Measurements from ENCODE around the gene SMAD3. TPM values are rescaled to one million over a fixed set of nuclear protein-coding genes. Genes with fewer than 3 reads are reported as not detected.

The SMAD3 gene
- polyA plus RNA-seq, 1 donor from 2014 or later: 1.0 TPM

DNA sequence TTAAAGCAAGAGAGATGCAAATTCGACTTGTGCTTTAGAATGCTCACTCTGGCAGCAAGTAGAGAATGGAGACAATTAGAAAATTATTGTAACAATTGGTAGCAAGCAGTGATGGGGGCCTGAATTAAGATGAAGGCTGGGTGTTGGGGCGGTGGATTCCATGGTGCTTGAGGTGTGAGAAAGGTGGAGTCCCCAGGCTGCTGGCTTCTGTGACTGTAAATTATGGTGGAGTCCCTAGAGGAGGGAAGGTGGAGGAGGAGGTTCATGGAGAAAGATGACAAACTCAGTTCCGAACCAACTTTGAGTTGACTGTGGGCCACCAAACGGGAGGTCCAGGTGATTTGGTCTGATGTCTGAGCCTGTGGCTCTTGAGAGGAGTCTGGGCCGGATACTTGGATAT, 10.7 kb upstream of the SMAD3 start:
- no peaks in the 10 kb centered on the region for H4K20me1 ChIP-seq (ENCODE audit: insufficient read depth)
- no peak overlapping the region for H3K9ac ChIP-seq (ENCODE audit: low read length)
- H3K27me3 ChIP-seq (ENCODE audit: insufficient read depth, low read depth, low read length): no peaks in the 10 kb centered on the region
- no peak overlapping the region for H3K27ac ChIP-seq (ENCODE audit: low read length)
- H2AFZ ChIP-seq (ENCODE audit: low read depth, low read length): no peak overlapping the region
- H3K9me2 ChIP-seq (ENCODE audit: insufficient read depth, low read length): no peaks in the 10 kb centered on the region
- no peaks in the 10 kb centered on the region for H3K79me2 ChIP-seq (replicated peaks; ENCODE audit: insufficient read depth, low read length)
- H3F3A ChIP-seq (ENCODE audit: insufficient read depth, low read length, poor library complexity, severe bottlenecking): no peaks in the 10 kb centered on the region
- no peak for TF ChIP-seq POLR2AphosphoS5 (IDR thresholded peaks at IDR 0.05)
- TF ChIP-seq MXI1 (conservative IDR thresholded peaks at IDR 0.05; ENCODE audit: poor library complexity, severe bottlenecking): no peak
- no peak for TF ChIP-seq TAF1 (IDR thresholded peaks at IDR 0.05; ENCODE audit: low read depth)
- TF ChIP-seq, protein P1, sequence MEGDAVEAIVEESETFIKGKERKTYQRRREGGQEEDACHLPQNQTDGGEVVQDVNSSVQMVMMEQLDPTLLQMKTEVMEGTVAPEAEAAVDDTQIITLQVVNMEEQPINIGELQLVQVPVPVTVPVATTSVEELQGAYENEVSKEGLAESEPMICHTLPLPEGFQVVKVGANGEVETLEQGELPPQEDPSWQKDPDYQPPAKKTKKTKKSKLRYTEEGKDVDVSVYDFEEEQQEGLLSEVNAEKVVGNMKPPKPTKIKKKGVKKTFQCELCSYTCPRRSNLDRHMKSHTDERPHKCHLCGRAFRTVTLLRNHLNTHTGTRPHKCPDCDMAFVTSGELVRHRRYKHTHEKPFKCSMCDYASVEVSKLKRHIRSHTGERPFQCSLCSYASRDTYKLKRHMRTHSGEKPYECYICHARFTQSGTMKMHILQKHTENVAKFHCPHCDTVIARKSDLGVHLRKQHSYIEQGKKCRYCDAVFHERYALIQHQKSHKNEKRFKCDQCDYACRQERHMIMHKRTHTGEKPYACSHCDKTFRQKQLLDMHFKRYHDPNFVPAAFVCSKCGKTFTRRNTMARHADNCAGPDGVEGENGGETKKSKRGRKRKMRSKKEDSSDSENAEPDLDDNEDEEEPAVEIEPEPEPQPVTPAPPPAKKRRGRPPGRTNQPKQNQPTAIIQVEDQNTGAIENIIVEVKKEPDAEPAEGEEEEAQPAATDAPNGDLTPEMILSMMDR (IDR thresholded peaks at IDR 0.05; ENCODE audit: poor library complexity, severe bottlenecking): no peak
- TF ChIP-seq EP300 (conservative IDR thresholded peaks at IDR 0.05; ENCODE audit: poor library complexity, severe bottlenecking): no peak
- TF ChIP-seq, protein P2, sequence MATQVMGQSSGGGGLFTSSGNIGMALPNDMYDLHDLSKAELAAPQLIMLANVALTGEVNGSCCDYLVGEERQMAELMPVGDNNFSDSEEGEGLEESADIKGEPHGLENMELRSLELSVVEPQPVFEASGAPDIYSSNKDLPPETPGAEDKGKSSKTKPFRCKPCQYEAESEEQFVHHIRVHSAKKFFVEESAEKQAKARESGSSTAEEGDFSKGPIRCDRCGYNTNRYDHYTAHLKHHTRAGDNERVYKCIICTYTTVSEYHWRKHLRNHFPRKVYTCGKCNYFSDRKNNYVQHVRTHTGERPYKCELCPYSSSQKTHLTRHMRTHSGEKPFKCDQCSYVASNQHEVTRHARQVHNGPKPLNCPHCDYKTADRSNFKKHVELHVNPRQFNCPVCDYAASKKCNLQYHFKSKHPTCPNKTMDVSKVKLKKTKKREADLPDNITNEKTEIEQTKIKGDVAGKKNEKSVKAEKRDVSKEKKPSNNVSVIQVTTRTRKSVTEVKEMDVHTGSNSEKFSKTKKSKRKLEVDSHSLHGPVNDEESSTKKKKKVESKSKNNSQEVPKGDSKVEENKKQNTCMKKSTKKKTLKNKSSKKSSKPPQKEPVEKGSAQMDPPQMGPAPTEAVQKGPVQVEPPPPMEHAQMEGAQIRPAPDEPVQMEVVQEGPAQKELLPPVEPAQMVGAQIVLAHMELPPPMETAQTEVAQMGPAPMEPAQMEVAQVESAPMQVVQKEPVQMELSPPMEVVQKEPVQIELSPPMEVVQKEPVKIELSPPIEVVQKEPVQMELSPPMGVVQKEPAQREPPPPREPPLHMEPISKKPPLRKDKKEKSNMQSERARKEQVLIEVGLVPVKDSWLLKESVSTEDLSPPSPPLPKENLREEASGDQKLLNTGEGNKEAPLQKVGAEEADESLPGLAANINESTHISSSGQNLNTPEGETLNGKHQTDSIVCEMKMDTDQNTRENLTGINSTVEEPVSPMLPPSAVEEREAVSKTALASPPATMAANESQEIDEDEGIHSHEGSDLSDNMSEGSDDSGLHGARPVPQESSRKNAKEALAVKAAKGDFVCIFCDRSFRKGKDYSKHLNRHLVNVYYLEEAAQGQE (IDR thresholded peaks at IDR 0.05; ENCODE audit: borderline replicate concordance): no peak
- TF ChIP-seq SMC3 (conservative IDR thresholded peaks at IDR 0.05; ENCODE audit: poor library complexity): no peak
- no peak for TF ChIP-seq EZH2 (IDR thresholded peaks at IDR 0.05; ENCODE audit: borderline replicate concordance, insufficient read depth, low read length, poor library complexity, severe bottlenecking)
- TF ChIP-seq RAD21 (conservative IDR thresholded peaks at IDR 0.05): no peak
- no peak overlapping the region for H3K4me3 ChIP-seq (ENCODE audit: low read length)
- no peak overlapping the region for H3K4me2 ChIP-seq (ENCODE audit: low read length)
- no peaks in the 10 kb centered on the region for H3K9me3 ChIP-seq (ENCODE audit: low read length)
- no peaks in the 10 kb centered on the region for H3K36me3 ChIP-seq (ENCODE audit: insufficient read depth, low read length)

DNA sequence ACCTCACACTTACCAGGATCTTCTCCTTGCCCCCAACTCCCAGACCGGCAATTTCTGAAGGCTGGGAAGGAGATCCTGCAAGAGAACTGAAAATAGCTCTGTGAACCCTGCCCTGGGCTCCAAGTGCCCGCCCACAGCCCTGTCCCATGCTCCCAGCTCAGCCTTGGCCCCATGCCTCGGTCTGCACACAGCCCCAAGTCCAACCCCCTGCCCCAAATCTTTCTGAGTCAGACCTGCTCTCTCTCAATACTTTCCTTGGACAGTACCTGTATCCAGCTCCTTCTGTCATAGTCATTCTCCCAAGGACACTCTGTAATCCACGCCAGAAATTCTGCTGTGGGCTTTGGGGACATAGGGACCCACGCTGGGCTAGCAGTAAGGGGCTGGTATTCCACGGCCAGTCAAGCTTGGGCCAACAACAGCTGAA, 6.3 kb upstream of the SMAD3 start:
- no peak overlapping the region for H2AFZ ChIP-seq (ENCODE audit: low read depth, low read length)
- H3K79me2 ChIP-seq (replicated peaks; ENCODE audit: insufficient read depth, low read length): no peaks in the 10 kb centered on the region
- no peaks in the 10 kb centered on the region for H3K9me3 ChIP-seq (ENCODE audit: low read length)
- H3K9me2 ChIP-seq (ENCODE audit: insufficient read depth, low read length): no peaks in the 10 kb centered on the region
- H3K4me2 ChIP-seq (ENCODE audit: low read length): no peak overlapping the region
- H3K27me3 ChIP-seq (ENCODE audit: insufficient read depth, low read depth, low read length): peaks cover 14% of the 10 kb centered on the region
- no peak overlapping the region for H3K9ac ChIP-seq (ENCODE audit: low read length)
- H3K36me3 ChIP-seq (ENCODE audit: insufficient read depth, low read length): no peaks in the 10 kb centered on the region
- no peaks in the 10 kb centered on the region for H4K20me1 ChIP-seq (ENCODE audit: insufficient read depth)
- H3K4me3 ChIP-seq (ENCODE audit: low read length): no peak overlapping the region
- no peaks in the 10 kb centered on the region for H3F3A ChIP-seq (ENCODE audit: insufficient read depth, low read length, poor library complexity, severe bottlenecking)
- no peak overlapping the region for H3K27ac ChIP-seq (ENCODE audit: low read length)
- no peak for TF ChIP-seq SMC3 (conservative IDR thresholded peaks at IDR 0.05; ENCODE audit: poor library complexity)
- no peak for TF ChIP-seq POLR2AphosphoS5 (IDR thresholded peaks at IDR 0.05)

Data from neural cell (in vitro differentiated cells).